Measurements from ENCODE around the gene FIBCD1.

FIBCD1 gene

DNA sequence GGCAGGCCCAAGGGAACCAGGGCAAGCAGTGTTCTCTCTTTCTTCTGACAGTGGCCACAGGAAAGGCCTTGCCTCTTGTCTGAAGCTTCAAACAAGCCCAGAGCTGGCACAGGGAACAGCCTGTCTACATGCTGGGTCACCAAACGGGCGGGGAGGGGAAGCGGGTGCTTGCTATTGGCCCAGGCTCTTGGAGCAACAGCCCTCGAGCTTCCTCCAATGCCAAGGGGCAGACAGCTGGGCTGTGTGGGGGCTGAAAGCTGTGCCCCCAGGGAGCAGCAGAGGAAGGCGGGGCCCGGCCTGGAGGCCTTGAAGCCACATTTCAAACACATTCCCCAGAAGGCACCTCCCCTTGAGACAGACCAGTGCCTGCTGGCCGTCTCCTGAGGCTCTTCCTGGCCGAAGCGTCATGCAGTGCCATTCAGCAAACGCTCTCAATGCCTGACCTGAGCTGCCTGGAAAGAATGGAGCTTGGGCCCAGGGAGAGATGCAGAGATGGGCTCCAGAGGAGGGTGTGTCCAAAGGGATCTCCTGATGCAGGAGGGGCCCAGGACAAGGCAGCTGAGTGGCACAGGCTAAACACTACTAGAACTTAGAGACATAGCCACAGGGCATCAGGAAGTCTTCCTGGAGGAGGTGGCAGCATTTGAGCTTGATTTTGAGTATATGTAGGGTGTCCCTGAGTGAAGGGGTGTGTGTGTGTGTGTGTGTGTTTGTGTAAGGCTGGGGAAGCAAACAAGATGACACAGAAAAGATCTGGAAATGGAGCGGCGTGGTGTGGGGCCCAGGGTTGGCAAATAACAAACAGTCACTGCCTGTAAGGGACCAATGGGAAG, 2.5 kb downstream of the FIBCD1 start:
- no peak for DNase-seq (ENCODE audit: low read depth in 2 of 2)

DNA sequence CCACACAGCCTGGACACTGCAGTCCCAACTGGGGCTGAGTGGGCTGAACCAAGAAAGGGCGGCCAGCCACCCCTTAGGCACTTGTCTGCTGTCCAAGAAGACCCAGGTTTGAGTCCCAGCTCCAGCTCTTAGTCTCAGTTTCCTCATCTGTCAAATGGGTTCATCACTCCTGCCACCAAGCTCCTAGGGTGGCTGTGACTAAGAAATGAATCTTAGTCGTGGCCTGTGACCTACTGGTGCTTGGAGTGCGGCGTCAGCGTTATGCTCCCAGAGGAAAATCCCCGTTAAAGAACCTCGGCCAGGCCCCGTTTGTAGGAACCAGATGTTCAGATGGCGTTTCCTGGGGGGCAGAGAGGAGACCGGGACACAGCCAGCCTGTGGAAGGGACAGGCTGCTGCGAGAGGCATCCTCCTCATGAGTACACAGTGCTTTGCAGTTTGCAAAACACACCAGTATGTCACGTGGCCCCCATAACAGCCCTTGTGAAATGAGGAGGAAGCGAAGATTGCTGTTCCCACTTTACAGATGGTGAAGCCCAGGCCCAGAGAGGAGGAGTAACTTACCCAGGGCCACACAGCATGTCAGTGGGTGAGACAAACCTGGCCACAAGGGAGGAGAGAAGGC, 3.3 kb downstream of the FIBCD1 start:
- no peak for DNase-seq (ENCODE audit: low read depth in 2 of 2)

DNA sequence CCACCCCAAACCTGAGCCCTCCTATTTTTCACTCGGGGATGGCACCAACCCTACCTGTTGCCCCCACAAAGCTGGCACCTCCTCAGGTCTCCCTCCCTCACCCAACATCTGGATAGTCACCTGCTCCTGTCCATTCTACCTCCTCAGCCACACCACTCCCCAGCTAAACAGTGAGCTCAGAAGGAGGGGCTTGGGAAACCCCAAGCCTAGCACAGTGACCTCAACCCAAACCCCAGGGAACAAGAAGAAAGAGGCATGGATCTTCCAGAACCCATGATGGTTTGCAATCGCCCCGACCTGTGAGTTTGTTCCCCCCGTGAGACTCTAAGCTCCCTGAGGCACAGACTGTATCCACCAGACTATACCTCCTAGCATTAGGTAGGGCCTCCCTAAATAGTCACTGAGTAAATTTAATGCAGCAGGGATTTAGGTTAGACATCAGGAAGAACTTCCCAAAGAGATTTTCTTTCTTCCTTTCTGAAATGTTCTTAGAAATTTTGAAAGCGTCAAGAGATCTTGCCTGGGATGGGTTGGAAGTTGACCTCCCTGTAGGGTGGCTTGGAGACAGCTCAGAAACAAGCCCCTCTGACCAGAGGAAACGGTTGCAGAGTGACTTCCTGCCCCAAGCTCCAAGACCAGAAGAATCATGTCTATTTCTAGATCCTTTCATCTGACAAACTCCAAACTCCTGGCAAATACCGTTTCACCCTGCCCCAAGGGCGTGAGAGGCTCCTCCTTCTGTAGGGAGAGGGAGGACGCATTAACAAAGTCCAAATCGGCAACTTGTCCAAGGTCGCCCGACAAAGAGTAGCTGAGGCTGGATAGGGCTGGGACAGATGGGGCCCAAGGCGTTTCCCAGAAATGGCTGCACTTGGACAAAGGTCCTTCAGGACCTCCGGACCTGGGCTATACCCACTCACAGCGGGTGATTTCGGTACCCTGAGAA, 4.1 kb downstream of the FIBCD1 start:
- DNase-seq (ENCODE audit: low read depth in 2 of 2): no peak

DNA sequence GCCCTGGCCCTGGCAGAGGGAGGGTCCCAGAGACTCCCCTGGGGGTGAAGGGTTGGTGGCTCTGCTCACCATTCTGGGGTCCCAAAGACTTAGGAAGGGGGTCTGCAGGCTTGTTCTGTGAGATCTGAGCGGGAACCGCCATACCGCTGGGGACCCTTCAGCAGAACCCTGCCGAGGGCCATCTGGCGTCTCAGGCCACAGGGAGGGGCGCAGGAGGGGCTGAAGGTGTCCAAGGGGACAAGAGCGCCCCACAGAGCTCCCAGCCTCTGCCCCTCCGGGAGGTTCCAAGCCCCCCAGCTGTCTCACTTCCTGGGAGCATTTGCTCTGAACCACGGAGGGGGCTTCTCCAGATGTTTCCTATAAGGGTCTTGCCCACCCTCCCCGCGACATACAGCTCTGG, 4.8 kb downstream of the FIBCD1 start:
- DNase-seq (ENCODE audit: low read depth in 2 of 2): no peak

DNA sequence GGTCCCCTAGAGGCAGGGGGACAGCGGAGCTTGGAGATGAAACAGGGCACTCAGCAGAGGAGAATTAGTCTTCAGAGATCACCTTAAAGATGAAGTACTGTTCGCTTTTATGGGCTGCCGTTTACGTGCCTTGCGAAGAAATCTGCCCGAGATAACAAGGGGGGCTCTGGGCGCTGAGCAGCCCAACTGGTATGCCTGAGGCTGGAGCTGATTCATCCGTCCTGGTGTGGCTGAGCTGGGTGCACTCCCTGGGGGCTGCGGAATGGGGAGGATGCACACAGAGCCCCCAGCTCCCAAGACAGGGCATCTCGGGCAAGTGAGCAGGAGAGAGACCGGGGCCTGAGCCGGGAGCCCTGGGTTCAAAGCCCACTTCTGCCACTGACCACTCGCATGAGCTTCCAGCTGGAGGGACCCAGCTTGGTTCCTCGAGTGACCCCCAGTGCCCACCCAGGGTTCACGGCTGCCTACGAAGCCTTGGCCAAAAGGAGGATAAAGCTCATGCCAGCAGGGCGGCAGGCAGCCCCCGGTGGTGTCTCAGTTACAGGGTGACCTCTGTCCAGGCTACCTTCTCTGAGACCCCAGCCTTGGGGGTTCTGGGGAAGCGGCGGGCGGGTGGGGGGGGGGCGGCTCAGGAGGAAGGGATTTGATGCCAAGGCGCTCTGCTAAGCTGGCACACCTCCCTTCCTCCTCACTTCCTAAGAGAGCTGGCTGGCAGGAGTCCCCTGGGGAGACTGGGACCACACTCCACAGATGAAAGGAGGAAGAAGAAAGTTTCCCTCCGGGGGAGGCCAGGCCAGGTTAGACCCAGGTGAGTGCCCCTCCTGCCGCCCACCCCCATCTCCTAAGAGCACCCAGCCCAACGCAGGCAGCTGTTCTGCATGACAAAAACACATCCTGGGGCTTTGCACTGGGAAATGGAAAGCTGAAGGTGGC, 5.7 kb downstream of the FIBCD1 start:
- no peak for DNase-seq (ENCODE audit: low read depth in 2 of 2)

DNA sequence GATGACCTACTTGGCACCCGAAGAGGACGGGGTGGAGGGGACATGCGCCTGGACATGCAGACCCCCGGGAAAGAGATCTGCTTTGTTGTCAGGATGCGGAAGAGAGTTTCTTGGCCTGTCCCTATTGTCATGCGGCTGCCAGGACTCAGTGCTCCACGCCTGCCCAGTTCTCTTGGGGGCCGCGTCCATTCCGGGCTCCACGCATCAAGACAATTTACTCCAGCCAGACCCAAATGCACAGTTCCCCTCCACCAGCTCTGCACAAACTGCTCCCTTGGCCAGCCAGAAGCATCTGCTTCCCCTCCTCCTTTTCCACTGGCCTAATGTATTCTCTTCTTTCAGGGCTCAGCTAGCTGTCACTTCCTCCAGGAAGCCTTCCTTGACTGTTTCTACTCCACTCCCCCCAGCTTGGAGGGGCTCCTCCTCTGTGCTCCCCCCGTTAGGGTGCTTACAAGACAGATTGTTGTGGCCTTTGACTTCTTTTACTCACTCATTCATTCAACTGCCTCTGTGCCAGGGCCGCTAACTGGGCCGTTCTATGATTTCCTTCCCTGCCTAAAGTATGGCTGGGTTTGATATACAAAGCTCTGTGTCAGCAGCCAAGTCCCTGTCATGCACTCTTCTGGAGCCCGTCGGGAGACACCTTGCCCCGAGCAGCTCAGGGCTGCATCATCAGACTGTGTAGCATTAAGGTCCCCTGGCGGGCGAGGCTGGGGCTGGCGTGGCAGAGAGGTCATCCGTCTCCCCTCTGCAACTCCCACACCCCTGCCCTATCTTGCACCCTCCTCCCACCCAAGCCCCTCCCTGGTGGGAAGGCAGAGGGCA, 6.6 kb downstream of the FIBCD1 start:
- no peak for DNase-seq (ENCODE audit: low read depth in 2 of 2)

DNA sequence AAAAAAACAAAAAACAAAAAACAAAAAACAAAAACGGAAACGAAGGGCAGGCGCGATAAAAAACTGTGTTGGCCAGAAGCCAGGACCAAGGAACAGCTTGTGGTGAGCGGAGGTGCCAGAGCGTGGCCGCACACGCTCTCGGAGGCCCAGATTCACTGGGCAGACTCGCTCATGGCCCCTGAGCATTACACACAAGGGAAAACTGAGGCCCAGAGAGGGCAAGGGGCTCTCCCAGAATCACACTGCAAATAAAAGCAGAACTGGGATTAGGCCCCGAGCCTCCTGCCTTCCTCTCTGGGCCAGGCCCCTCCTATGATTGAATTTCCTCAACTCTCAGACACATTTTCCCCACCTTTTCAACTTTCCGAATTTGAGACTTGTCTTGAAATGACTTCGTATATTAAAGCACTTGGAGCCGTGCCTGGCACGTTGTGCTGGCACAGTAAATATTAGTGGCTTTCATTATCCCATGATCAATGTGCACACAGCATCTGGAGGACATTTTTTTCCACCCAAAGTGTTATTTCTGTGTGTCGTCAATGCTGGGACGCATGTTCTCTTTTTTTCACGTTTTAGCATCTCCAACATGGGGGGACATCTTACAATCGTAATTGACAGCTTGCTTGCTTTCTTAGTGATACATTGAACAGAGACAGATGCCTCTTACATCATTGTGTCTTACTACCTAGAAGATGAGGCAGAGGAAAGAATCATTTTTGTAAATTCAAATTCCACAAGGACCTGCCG, 7.4 kb downstream of the FIBCD1 start:
- DNase-seq (ENCODE audit: low read depth in 2 of 2): no peak

DNA sequence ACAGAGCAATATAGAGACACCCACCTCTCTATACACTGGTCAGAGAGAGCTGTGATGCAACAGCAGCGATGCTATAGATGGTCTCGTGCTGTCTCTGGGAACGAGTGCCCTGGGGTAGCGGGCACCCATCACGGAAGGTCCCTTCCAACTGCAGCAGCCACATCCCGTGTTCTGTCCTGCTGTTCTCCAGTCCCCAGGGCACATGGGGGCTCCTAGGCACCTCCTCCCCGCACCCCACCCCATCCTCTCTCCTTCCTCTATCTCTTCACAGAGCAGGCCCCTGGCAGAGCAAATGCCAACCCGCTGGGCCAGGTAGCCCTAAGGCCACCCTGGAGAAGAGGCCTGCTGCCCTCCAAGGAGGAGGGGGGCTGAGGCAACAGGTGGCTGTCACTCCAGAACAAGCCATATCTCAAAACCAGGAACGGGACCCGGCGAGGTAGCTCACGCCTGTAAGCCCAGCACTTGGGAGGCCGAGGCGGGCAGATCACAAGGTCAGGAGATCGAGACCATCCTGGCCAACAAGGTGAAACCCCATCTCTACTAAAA, 8.2 kb downstream of the FIBCD1 start:
- DNase-seq (ENCODE audit: low read depth in 2 of 2): no peak

DNA sequence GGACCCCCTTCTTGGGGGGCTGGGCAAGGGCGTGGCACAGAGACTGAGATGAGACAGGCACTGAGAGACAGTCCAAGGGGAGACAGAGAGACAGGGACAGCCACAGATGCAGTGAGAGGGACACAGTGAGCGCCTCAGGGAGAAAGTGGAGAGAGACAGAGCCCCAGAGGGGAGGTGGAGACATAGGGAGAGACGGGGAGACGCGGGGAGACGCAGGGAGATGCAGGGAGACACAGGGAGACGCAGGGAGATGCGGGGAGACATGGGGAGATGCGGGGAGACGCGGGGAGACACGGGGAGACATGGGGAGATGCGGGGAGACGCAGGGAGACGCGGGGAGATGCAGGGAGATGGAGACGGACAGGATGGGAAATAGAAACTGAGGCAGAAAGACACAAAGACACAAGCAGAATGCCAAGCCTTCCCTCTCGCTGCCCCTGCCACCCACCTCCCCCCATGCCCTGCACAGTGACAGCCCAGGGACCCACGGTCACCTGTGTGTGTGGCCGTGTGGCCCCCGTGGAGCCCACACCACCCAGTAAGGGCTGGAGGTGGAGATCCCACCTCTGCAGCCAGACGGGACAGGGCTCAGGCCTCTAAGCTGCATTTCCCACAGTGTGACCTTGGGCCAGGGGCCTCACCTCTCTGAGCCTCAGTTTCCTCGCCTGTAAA, 8.8 kb downstream of the FIBCD1 start:
- DNase-seq (ENCODE audit: low read depth in 2 of 2): no peak

DNA sequence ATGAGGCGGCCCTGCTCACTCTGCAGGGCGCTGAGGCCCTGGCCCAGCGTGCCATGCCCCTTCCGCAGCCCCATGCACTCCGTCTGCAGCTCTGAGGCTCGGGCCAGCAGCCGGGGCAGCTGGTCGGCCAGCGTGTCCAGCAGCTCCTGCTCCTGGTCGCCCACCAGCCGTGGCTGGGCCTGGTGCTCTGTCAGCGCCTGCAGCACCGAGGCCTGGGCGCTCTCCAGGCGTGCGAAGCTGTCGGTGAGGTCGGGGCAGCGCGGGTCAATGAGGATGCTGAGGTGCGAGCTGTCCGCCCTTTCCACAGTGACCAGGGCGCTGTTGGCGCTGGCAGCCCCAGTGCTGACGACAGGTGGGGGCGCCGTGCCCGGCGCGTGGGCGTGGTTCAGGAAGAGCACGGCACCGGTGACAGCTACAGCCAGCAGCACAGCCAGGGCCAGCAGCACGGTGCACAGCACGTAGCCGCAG, 9.4 kb downstream of the FIBCD1 start:
- no peak for DNase-seq (ENCODE audit: low read depth in 2 of 2)

DNA sequence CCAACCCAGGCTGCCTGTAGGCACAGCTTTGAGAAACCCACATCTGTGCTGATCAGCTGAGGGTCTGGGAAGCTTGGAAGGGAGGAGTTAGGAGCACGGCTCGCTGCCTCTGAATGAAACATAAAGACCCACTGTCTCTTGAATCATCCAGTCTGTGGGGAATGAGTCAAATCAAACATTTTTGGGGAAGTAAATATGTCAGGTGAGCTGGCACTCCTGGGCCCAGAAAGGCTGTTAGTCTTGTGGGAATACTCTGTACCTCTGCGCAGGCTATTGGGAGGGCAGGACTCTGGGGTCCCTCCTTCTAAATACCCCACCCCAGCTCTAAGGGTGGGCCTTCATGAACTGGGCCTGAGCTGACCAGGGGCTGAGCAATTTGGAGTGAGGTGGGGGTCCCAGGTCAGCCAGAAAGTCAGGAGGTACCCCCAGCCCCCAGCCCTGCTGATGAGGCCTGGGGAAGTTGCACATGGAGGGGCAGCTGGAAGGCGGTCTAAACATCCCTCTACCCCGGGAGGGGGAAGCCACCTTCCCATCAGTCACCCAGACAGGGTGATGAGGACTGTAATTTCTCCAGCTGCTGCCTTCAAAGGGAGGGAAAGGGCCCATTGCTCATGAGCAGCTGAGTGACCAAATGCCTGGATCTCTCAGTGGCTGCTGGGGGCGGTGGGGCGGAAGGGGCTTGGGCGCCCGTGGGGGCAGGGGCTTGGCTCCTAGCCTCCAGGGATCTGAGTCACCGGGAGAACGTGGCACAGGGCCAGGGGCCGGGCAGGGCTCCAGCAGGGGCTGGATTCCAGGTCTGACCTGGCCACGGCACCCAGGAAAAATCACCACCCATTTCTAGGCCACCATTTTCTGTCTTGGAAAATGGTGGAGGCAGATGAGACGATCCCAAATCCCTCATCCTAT, 10.8 kb downstream of the FIBCD1 start:
- DNase-seq (ENCODE audit: low read depth in 2 of 2): no peak

DNA sequence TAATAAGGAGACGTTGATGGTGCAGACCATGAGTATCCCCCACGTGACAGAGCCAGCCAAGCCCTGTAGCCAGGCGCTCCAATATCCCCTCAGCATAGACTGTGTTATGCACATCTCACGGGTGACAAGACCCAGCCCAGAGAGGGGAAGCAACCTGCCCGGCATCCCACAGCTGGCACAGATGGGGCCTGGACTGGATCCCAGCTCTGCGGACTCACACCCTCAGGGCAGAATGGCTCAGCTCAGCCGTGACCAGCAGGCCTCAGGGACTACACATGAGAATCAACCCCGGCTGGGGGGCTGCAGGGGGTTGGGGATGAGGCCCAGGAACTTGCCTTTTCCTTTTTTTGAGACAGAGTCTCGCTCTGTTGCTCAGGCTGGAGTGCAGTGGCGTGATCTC, 11.7 kb downstream of the FIBCD1 start:
- DNase-seq (ENCODE audit: low read depth in 2 of 2): no peak

DNA sequence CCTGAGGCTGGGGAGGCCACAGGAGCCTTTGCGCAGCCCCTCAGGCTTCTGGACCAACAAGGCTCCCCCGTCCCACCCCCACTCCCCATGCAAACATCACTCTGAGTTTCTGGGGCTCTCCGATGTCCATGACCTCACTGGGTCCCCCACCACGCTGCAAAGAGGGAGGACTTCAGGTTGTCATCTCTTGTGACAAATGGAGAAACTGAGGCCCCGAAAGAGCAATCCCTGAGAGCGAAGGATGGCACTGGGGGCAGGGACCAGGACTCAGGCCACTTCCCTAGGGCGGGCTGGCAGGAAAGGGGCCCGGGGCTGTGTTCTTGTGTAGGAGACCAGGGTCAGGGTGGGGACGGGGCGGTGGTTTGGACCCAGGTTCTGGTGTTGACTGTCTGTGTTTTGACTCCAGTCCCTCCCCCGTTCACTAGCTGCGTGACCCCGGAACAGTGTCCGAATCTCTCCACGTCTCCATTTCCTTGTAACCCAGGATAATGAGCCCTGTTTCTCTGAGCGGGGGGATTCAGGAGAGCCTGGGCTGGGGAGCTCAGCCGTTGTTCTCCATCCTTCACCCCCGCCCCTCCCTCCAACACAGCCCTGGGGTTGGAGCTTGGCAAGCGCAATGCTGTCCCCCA, 13.9 kb downstream of the FIBCD1 start:
- DNase-seq (ENCODE audit: low read depth in 2 of 2): no peak

DNA sequence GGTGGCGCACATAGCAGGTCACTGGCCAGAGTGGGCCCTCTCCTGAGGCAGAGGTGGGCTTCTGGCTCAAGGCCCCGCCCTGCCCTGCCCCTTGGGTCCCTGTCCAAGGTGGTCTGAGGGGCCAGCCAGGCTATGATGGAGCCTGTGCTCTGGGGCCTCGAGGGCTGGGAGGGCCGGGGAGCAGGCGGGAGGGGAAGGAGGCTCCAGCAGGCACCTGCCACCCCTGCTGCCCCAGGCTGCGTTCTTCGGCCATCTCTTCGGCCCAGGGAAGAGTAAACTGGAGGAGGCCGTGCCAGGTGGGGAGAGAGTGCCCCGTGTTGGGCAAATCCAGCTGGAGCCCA, 14.6 kb downstream of the FIBCD1 start:
- no peak for DNase-seq (ENCODE audit: low read depth in 2 of 2)

DNA sequence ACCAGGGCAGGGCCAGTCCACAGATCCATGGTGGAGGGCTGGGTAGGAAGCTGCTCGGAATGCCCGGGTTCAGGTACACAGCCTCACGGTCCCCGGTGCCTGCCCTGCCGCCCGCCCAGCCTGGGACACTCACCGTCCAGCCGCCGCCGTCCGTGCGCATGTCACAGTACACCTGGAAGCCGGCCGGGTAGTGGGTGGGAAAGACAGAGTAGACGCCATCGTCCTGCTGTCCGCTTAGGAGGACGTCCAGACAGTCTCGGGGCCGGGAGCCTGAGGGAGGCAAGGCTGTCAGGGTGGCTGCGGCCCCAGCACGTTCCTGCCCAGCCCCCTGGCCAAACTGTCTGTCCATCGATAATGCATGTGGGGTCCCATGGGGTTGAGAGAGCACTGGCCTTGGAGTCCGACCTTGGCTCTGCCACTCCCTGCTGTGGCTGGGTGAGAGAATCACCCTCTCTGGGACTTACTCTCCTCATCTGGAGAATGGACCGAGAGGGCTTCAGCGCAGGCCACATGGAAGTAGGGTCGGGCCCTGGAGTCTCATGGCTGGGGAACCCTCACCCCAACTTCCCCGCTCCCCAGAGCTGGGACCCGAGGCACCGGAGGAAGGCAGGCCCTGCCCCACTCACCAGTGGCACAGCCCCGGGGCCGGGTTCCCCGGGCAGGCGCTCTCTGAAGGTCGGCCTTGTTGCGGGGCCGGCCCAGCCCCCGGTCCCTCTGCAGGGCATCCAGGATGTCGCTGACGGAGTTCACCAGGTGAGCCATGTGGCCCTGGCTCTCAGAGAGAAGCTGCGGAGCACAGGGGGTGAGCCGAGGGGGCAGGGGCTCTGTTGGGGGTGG, 15.2 kb downstream of the FIBCD1 start:
- DNase-seq (ENCODE audit: low read depth in 2 of 2): no peak

DNA sequence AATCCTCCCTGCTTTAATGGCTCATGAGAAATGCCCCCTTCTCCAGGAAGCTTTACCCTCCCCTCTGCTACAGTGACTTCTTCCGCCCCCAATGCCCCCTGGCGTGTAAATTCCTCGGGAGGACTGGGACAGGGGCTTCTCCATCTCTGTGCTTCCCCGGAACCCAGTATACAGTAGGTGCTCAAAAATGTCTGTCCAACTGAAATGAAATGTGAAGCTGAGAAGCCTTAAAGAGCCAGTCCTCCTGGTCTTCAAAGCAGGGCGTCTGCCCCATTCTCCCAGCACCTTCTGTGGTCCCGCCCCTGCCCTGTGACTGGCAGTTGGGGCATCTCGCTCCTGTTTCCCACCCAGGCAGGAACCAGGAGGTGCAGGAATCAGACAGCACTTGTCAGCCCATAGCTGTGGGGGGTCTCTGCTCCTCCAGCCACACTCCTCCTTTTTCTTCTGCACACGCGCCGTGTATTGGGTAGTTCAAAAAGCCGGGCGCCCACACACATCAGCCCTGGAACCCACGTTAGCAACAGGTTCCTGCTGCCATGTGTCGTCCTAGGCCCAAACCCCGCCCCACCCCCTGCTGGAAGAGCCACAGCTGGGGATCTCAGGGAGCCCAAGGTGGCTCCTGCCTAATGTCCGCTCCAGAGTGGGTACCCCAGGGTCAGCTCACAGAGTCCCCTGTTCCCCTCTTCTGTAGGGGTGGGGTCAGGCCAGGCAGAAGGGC, 16.0 kb downstream of the FIBCD1 start:
- no peak for DNase-seq (ENCODE audit: low read depth in 2 of 2)
